SU-DHL-6 (cell line): Measurements from ENCODE around the gene PQBP1.
A peak's percentile ranks its signal among the peaks of the same experiment; 100 is the strongest.
"Not testable (repeated sequence)": the region's sequence is repeated elsewhere in the genome, so short reads cannot be mapped to it uniquely, and the experiment has no call there.

Source experiments
- H2AFZ ChIP-seq: fragments of 200-600 bp; sonication (generic); 2 replicates; pipeline ENCODE4 v1.6.1; 2014; ENCODE audit warnings: low read depth, mild to moderate bottlenecking, moderate library complexity, mixed read lengths, antibody characterized with exemption, low read length; ENCODE audit not compliant: severe bottlenecking
- H3F3A ChIP-seq: fragments of 200-600 bp; shearing (Covaris generic); 2 replicates; pipeline ENCODE4 v1.6.0; 2016; ENCODE audit warnings: antibody characterized with exemption, mild to moderate bottlenecking; ENCODE audit not compliant: insufficient read depth
- H3K27ac ChIP-seq: fragments of 200-600 bp; sonication (generic); 2 replicates; pipeline ENCODE4 v1.5.1; 2016; ENCODE audit warnings: low read depth, mild to moderate bottlenecking, low read length, moderate library complexity, mixed read lengths
- H3K27me3 ChIP-seq: fragments of 200-600 bp; sonication (generic), shearing (Covaris generic); 2 replicates; pipeline ENCODE4 v1.6.0; 2014; ENCODE audit warnings: mild to moderate bottlenecking, low read length
- H3K36me3 ChIP-seq: fragments of 200-600 bp; sonication (generic); 2 replicates; pipeline ENCODE4 v1.6.1; 2014; ENCODE audit warnings: mild to moderate bottlenecking, low read length, mixed read lengths
- H3K4me2 ChIP-seq: fragments of 300-600, 200-600 bp; shearing (Covaris generic), sonication (generic); 2 replicates; pipeline ENCODE4 v1.6.0; 2014; ENCODE audit warnings: low read length, low read depth, mild to moderate bottlenecking; ENCODE audit not compliant: poor library complexity, severe bottlenecking
- H3K4me3 ChIP-seq: fragments of 200-600 bp; sonication (generic); 2 replicates; pipeline ENCODE4 v1.5.1; 2014; ENCODE audit warnings: antibody characterized with exemption, low read length, mild to moderate bottlenecking, mixed read lengths; ENCODE audit not compliant: insufficient read depth, poor library complexity, severe bottlenecking
- H3K79me2 ChIP-seq: fragments of 200-600 bp; sonication (generic); 2 replicates; pipeline ENCODE4 v1.6.1; 2014; ENCODE audit warnings: mild to moderate bottlenecking, low read length, moderate library complexity; ENCODE audit not compliant: insufficient read depth
- H3K9ac ChIP-seq: fragments of 200-600 bp; sonication (generic); 2 replicates; pipeline ENCODE4 v1.7.0; 2014; ENCODE audit warnings: mild to moderate bottlenecking, low read length
- H3K9me2 ChIP-seq: fragments of 200-600 bp; sonication (generic); replicated peaks from 2 replicates; pipeline ENCODE4 v1.6.1; 2014; ENCODE audit warnings: low read length; ENCODE audit not compliant: insufficient read depth
- H3K9me3 ChIP-seq: fragments of 200-600 bp; sonication (generic); 2 replicates; pipeline ENCODE4 v1.6.1; 2014; ENCODE audit warnings: low read length, mixed read lengths; ENCODE audit not compliant: insufficient read depth
- H4K20me1 ChIP-seq: fragments of 200-600 bp; sonication (generic); 2 replicates; pipeline ENCODE4 v1.6.1; 2014; ENCODE audit warnings: low read depth, mild to moderate bottlenecking, antibody characterized with exemption, low read length, moderate library complexity, mixed read lengths
- CTCF ChIP-seq: fragments of 200-600 bp; sonication (generic); IDR thresholded peaks from one replicate; pipeline ENCODE4 v1.5.1; 2017; ENCODE audit warnings: antibody characterized with exemption, mild to moderate bottlenecking, low read length, moderate library complexity; ENCODE audit not compliant: insufficient read depth, poor library complexity, severe bottlenecking
- EZH2phosphoT487 ChIP-seq: fragments of 200-600 bp; sonication (generic), shearing (Covaris generic); conservative IDR thresholded peaks from 2 replicates; pipeline ENCODE4 v1.6.1; 2018; ENCODE audit warnings: mild to moderate bottlenecking, antibody characterized with exemption, low read length, moderate library complexity, mixed read lengths

PQBP1 gene

GRCh38 chrX:48883729-48884128 is 14.0 kb upstream of the PQBP1 start:
- H3K27ac ChIP-seq: no peak overlapping the region
- H3K9me3 ChIP-seq: no peaks in the 10 kb centered on the region
- no peak overlapping the region for H3K4me2 ChIP-seq
- H3K4me3 ChIP-seq: no peak overlapping the region
- no peaks in the 10 kb centered on the region for H3K79me2 ChIP-seq
- H4K20me1 ChIP-seq: no peaks in the 10 kb centered on the region
- H2AFZ ChIP-seq: no peak overlapping the region
- H3K9ac ChIP-seq: no peak overlapping the region
- H3F3A ChIP-seq: no peaks in the 10 kb centered on the region
- TF ChIP-seq EZH2phosphoT487 (no peak), CTCF (no peak)
- H3K9me2 ChIP-seq: no peaks in the 10 kb centered on the region
- no peaks in the 10 kb centered on the region for H3K36me3 ChIP-seq
- H3K27me3 ChIP-seq: no peaks in the 10 kb centered on the region

- H3K27ac ChIP-seq, H3K9me3 ChIP-seq, H3K79me2 ChIP-seq, H3K4me3 ChIP-seq, H2AFZ ChIP-seq, H3F3A ChIP-seq, H3K36me3 ChIP-seq, H3K9me2 ChIP-seq, H3K4me2 ChIP-seq, H3K9ac ChIP-seq, H4K20me1 ChIP-seq, H3K27me3 ChIP-seq: not testable (repeated sequence)
Observed at GRCh38 chrX:48886586-48886985, 11.1 kb upstream of the PQBP1 start.

GRCh38 chrX:48890296-48890925 is 7.3 kb upstream of the PQBP1 start:
- Histone ChIP-seq H3K27me3 (no peaks in the 10 kb centered on the region), H3K9me2 (no peaks in the 10 kb centered on the region), H4K20me1 (no peaks in the 10 kb centered on the region), H3K27ac (no peak overlapping the region), H3K79me2 (no peaks in the 10 kb centered on the region), H3K4me2 (peak overlapping the region; percentile 62), H3K9ac (0 out of 2 replicates have a peak overlapping the region, but pooled peaks have one; percentile 41), H3F3A (no peaks in the 10 kb centered on the region), H3K36me3 (no peaks in the 10 kb centered on the region), H3K9me3 (no peaks in the 10 kb centered on the region), H2AFZ (no peak overlapping the region), H3K4me3 (no peak overlapping the region)
- TF ChIP-seq CTCF (no peak), EZH2phosphoT487 (no peak)

- Histone ChIP-seq H3K4me2 (peak overlapping the region; percentile 62), H3K27me3 (no peaks in the 10 kb centered on the region), H3K27ac (no peak overlapping the region), H3K9me3 (no peaks in the 10 kb centered on the region), H3K79me2 (no peaks in the 10 kb centered on the region), H3K4me3 (peak overlapping the region; percentile 34), H3K9me2 (no peaks in the 10 kb centered on the region), H4K20me1 (no peaks in the 10 kb centered on the region), H3K36me3 (no peaks in the 10 kb centered on the region), H2AFZ (peak overlapping the region; percentile 74), H3K9ac (peak overlapping the region; percentile 41; the same call in 1 of the 2 replicates), H3F3A (no peaks in the 10 kb centered on the region)
- TF ChIP-seq EZH2phosphoT487: no peak
- TF ChIP-seq CTCF: no peak
Observed at GRCh38 chrX:48890934-48891401, 6.8 kb upstream of the PQBP1 start.
